Suprapubic skin (tissue), 4 donors: ENCODE results near the gene UBE2E2.

Source experiments
- CTCF ChIP-seq, 2 donors: fragments of 200-600 bp in 1 of 2; fragments of 450-650 bp in 1 of 2; sonication (generic) in 1 of 2; IDR thresholded peaks; one replicate each; pipeline ENCODE4 v1.5.1; 2016 to 2019; ENCODE audit warnings: antibody characterized with exemption in 2 of 2, mild to moderate bottlenecking in 1 of 2, moderate library complexity in 1 of 2
- POLR2A ChIP-seq, 2 donors: fragments of 450-650 bp; IDR thresholded peaks; one replicate each; pipeline ENCODE4 v1.6.1; 2017; ENCODE audit warnings: antibody characterized with exemption in 2 of 2, mild to moderate bottlenecking in 2 of 2, moderate library complexity in 2 of 2
- POLR2AphosphoS5 ChIP-seq, 3 donors: sonication (generic); formaldehyde crosslinking; IDR thresholded peaks; one replicate each; pipeline ENCODE4 v1.6.1; 2017; ENCODE audit warnings: antibody characterized with exemption in 3 of 3

GRCh38 chr3:23488618-23489017 lies 285.5 kb downstream of the UBE2E2 start:
- TF ChIP-seq CTCF (IDR thresholded peaks at IDR 0.05): no peak
- TF ChIP-seq POLR2A (IDR thresholded peaks at IDR 0.05): no peak
- no peak for TF ChIP-seq POLR2AphosphoS5 (IDR thresholded peaks at IDR 0.05)
